Right atrium auricular region (tissue), 2 donors: ENCODE results near the gene DOCK2. TPM values are rescaled to one million over a fixed set of nuclear protein-coding genes. Genes with fewer than 3 reads are reported as not detected.

Experiments used
- DNase-seq: peaks from one replicate; pipeline ENCODE4 v3.0.0-alpha.2; 2019; ENCODE audit warnings: low spot score
- H3K27ac ChIP-seq, 2 donors: fragments of 200-600 bp; sonication (generic); 1 replicate in 1 of 2; 2 replicates in 1 of 2; pipeline ENCODE4 v1.5.1; 2016 to 2019
- H3K27me3 ChIP-seq, 2 donors: fragments of 200-600 bp; sonication (generic); one replicate each; pipeline versions ENCODE4 v1.5.1 to v1.6.0; 2017 to 2019
- H3K36me3 ChIP-seq: fragments of 200-600 bp; sonication (generic); one replicate; pipeline ENCODE4 v1.5.1; 2016
- H3K4me1 ChIP-seq, 2 donors: fragments of 200-600 bp; sonication (generic); one replicate each; pipeline versions ENCODE4 v1.5.1 to v1.6.0; 2017 to 2019
- H3K4me3 ChIP-seq, 2 donors: fragments of 200-600 bp; sonication (generic); 1 replicate in 1 of 2; 2 replicates in 1 of 2; pipeline ENCODE4 v1.5.1; 2017 to 2019; ENCODE audit warnings: mild to moderate bottlenecking in 1 of 2, moderate library complexity in 1 of 2
- H3K9me3 ChIP-seq, 2 donors: fragments of 200-600 bp; sonication (generic); one replicate each; pipeline ENCODE4 v1.5.1; 2019
- CTCF ChIP-seq, 2 donors: fragments of 200-600 bp; sonication (generic); IDR thresholded peaks; one replicate each; pipeline ENCODE4 v1.5.1; 2019; ENCODE audit warnings: antibody characterized with exemption in 2 of 2
- total RNA-seq, 2 donors: library from RNA; depleted of rRNA; stranded (reverse); fragments of >200 nt; gene quantifications; one replicate each; pipeline ENCODE4 v1.1.0, GENCODE V29; 2016

Gene DOCK2
- total RNA-seq, 2 donors from 2014 or later: 3.7 to 5.4 TPM

GRCh38 chr5:169913479-169913878 lies 276.4 kb downstream of the DOCK2 start:
- H3K27me3 ChIP-seq: no peaks in the 10 kb centered on the region
- DNase-seq: no peak
- H3K9me3 ChIP-seq: no peaks in the 10 kb centered on the region
- H3K4me1 ChIP-seq: no peaks in the 10 kb centered on the region
- no peak for TF ChIP-seq CTCF (IDR thresholded peaks at IDR 0.05)
- no peak overlapping the region for H3K27ac ChIP-seq
- H3K4me3 ChIP-seq: no peak overlapping the region
- H3K36me3 ChIP-seq: no peaks in the 10 kb centered on the region

- no peak for DNase-seq
Observed at GRCh38 chr5:169914766-169915165, 277.7 kb downstream of the DOCK2 start.

DNA sequence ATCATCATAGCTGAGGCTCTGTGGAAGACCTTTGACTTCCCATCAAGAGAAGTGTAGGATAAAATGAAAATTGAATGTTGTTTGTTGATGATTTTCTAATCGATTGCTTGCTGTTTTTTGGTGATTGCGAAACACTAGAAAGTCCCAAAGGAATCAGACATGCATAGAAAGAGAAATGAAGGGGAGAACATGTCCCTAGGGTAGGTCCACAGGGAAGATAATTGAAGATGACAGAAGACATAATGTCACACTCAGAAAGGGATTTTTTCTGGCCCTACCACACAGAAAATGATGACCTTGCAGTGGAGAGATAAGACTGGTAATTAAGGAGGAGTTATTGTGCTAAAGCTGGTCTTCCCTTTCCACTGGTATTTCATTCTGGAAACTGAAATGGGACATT lies 280.4 kb downstream of the DOCK2 start:
- Histone ChIP-seq H3K4me1 (no peaks in the 10 kb centered on the region), H3K27me3 (no peaks in the 10 kb centered on the region), H3K27ac (no peak overlapping the region), H3K36me3 (no peaks in the 10 kb centered on the region), H3K4me3 (no peak overlapping the region), H3K9me3 (no peaks in the 10 kb centered on the region)
- no peak for DNase-seq
- TF ChIP-seq CTCF (IDR thresholded peaks at IDR 0.05): no peak

More at GRCh38 chr5:169914766-169915165, 277.7 kb downstream of the DOCK2 start:
- Histone ChIP-seq H3K4me3 (no peak overlapping the region), H3K9me3 (no peaks in the 10 kb centered on the region), H3K4me1 (no peaks in the 10 kb centered on the region), H3K36me3 (no peaks in the 10 kb centered on the region), H3K27me3 (no peaks in the 10 kb centered on the region), H3K27ac (no peak overlapping the region)
- no peak for TF ChIP-seq CTCF (IDR thresholded peaks at IDR 0.05)

DNA sequence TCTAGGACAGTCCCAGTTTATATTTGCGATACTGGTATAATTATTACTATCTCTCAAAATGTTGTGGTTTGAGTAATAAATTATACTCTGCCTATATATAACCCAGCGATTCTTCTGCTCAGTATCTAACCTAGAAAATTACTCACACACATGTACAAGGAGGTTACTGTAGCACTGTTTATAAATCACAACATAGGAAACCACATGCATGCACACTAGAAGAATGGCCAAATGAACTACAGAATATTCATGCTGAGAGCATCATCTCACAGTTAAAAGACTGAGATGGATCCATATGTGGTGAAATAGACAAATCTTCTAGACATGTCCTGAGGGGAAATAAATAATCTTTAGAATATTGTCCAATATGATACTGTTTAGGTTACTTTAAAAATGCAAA lies 281.2 kb downstream of the DOCK2 start:
- H3K27ac ChIP-seq: no peak overlapping the region
- no peaks in the 10 kb centered on the region for H3K27me3 ChIP-seq
- no peak for DNase-seq
- H3K4me3 ChIP-seq: no peak overlapping the region
- TF ChIP-seq CTCF (IDR thresholded peaks at IDR 0.05): no peak
- H3K9me3 ChIP-seq: no peaks in the 10 kb centered on the region
- H3K4me1 ChIP-seq: no peaks in the 10 kb centered on the region
- H3K36me3 ChIP-seq: no peaks in the 10 kb centered on the region

DNA sequence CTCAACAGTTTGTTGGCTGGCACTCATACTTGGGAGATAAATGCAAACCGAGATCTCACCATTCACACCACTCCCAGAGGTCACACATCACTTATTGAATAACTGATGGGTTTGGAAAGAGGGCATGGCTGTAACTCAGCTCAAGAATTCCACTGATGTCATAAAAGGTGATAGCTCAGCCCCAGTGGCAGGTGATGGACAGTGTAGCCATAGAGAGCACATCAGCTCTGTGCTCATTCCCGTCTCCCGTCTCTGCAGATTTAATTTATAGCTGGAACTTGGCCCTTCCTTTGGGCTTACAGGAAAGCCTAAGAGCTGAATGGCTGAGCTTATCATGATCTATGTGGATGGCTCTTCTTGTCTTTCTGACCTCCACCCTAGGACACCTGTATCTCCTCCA lies 283.4 kb downstream of the DOCK2 start:
- no peak for DNase-seq
- H3K9me3 ChIP-seq: no peaks in the 10 kb centered on the region
- H3K4me3 ChIP-seq: no peak overlapping the region

More for the DNA sequence above, 283.4 kb downstream of the DOCK2 start:
- Histone ChIP-seq H3K27ac (no peak overlapping the region), H3K4me1 (no peaks in the 10 kb centered on the region), H3K27me3 (no peaks in the 10 kb centered on the region), H3K36me3 (no peaks in the 10 kb centered on the region)
- no peak for TF ChIP-seq CTCF (IDR thresholded peaks at IDR 0.05)
